SK-N-SH treated with all-trans-retinoic acid at 6 μM for 48 hours (cell line): ENCODE results near the gene GIPC1.

Source experiments
- ARNTL ChIP-seq: fragments of 450-650 bp; formaldehyde crosslinking; IDR thresholded peaks from 2 replicates; pipeline ENCODE4 v1.5.0; 2020; ENCODE audit warnings: low read depth, mild to moderate bottlenecking, moderate library complexity, borderline replicate concordance
- BACH2 ChIP-seq: fragments of 250-450 bp; sonication (Bioruptor Pico); IDR thresholded peaks from 2 replicates; pipeline ENCODE4 v1.9.0; 2021; ENCODE audit warnings: mild to moderate bottlenecking, borderline replicate concordance
- ISL1 ChIP-seq: fragments of 250-450 bp; sonication (Bioruptor Pico); IDR thresholded peaks from 2 replicates; pipeline ENCODE4 v2.1.2; 2022; ENCODE audit warnings: mild to moderate bottlenecking, moderate library complexity
- ZC3H10 ChIP-seq: fragments of 250-450 bp; sonication (Bioruptor Pico); IDR thresholded peaks from 2 replicates; pipeline ENCODE4 v1.5.1; 2021; ENCODE audit warnings: mild to moderate bottlenecking, moderate library complexity
- ZFP3 ChIP-seq: fragments of 250-450 bp; sonication (Bioruptor Pico); IDR thresholded peaks from 2 replicates; pipeline ENCODE4 v1.5.0; 2020; ENCODE audit warnings: mild to moderate bottlenecking, moderate library complexity
- ZNF70 ChIP-seq: fragments of 450-650 bp; formaldehyde crosslinking; IDR thresholded peaks from 2 replicates; pipeline ENCODE4 v1.5.0; 2020; ENCODE audit warnings: mild to moderate bottlenecking, moderate library complexity
- TF ChIP-seq, protein P1 (sequence below): fragments of 250-450 bp; sonication (Bioruptor Pico); IDR thresholded peaks from 2 replicates; pipeline ENCODE4 v1.8.0; 2020; ENCODE audit warnings: mild to moderate bottlenecking, moderate library complexity, borderline replicate concordance
- TF ChIP-seq, protein P2 (sequence below): fragments of 250-450 bp; sonication (Bioruptor Pico); IDR thresholded peaks from 2 replicates; pipeline ENCODE4 v1.5.1; 2021; ENCODE audit warnings: mild to moderate bottlenecking, moderate library complexity
- TF ChIP-seq, protein P3 (sequence below): fragments of 250-450 bp; sonication (Bioruptor Pico); IDR thresholded peaks from 2 replicates; pipeline ENCODE4 v1.5.1; 2020; ENCODE audit warnings: low read depth, mild to moderate bottlenecking, moderate library complexity

DNA sequence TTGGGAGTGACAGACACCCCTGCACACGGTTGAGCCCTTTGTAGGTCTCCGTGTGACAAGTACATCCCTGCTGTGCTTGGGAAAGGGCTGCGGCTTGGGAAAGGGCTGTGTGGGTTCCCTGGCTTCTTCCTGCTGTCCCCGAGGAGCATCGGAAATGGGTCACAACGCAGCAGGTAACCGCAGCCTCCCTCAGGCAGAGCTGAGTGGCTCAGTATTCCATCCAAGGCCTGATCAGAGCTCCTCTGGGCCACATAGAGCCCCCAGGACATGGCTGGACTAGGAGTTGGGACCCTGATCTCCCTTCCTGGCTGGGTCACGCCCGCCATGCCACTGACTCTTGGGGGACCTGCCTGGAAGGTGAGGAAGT, 49.8 kb upstream of the GIPC1 start:
- TF ChIP-seq ZNF70 (CRISPR knock-in tag) (no peak), BACH2 (CRISPR knock-in tag) (no peak), ZFP3 (CRISPR knock-in tag) (no peak), ARNTL (CRISPR knock-in tag) (no peak), ZC3H10 (CRISPR knock-in tag) (no peak), ISL1 (CRISPR knock-in tag) (no peak)
- TF ChIP-seq, protein P1, sequence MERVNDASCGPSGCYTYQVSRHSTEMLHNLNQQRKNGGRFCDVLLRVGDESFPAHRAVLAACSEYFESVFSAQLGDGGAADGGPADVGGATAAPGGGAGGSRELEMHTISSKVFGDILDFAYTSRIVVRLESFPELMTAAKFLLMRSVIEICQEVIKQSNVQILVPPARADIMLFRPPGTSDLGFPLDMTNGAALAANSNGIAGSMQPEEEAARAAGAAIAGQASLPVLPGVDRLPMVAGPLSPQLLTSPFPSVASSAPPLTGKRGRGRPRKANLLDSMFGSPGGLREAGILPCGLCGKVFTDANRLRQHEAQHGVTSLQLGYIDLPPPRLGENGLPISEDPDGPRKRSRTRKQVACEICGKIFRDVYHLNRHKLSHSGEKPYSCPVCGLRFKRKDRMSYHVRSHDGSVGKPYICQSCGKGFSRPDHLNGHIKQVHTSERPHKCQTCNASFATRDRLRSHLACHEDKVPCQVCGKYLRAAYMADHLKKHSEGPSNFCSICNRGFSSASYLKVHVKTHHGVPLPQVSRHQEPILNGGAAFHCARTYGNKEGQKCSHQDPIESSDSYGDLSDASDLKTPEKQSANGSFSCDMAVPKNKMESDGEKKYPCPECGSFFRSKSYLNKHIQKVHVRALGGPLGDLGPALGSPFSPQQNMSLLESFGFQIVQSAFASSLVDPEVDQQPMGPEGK: no peak
- TF ChIP-seq, protein P2, sequence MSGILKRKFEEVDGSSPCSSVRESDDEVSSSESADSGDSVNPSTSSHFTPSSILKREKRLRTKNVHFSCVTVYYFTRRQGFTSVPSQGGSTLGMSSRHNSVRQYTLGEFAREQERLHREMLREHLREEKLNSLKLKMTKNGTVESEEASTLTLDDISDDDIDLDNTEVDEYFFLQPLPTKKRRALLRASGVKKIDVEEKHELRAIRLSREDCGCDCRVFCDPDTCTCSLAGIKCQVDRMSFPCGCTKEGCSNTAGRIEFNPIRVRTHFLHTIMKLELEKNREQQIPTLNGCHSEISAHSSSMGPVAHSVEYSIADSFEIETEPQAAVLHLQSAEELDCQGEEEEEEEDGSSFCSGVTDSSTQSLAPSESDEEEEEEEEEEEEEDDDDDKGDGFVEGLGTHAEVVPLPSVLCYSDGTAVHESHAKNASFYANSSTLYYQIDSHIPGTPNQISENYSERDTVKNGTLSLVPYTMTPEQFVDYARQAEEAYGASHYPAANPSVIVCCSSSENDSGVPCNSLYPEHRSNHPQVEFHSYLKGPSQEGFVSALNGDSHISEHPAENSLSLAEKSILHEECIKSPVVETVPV (CRISPR knock-in tag): no peak
- TF ChIP-seq, protein P3, sequence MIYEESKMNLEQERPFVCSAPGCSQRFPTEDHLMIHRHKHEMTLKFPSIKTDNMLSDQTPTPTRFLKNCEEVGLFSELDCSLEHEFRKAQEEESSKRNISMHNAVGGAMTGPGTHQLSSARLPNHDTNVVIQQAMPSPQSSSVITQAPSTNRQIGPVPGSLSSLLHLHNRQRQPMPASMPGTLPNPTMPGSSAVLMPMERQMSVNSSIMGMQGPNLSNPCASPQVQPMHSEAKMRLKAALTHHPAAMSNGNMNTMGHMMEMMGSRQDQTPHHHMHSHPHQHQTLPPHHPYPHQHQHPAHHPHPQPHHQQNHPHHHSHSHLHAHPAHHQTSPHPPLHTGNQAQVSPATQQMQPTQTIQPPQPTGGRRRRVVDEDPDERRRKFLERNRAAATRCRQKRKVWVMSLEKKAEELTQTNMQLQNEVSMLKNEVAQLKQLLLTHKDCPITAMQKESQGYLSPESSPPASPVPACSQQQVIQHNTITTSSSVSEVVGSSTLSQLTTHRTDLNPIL (CRISPR knock-in tag): no peak
